GM06990 (cell line): ENCODE results near the gene DNAJC28.
"Not testable (repeated sequence)": the region's sequence is repeated elsewhere in the genome, so short reads cannot be mapped to it uniquely, and the experiment has no call there.

Experiments
- DNase-seq: peaks from one replicate; pipeline ENCODE4 v3.0.0-alpha.2; 2011; ENCODE audit not compliant: insufficient read length; ENCODE audit errors: extremely low read depth
- H3K27me3 ChIP-seq: replicated peaks from 2 replicates; pipeline ENCODE4 v1.6.0; 2011; ENCODE audit warnings: low read length; ENCODE audit not compliant: control insufficient read depth, insufficient read depth
- H3K36me3 ChIP-seq: 2 replicates; pipeline ENCODE4 v1.5.1; 2011; ENCODE audit warnings: low read length; ENCODE audit not compliant: control insufficient read depth, insufficient read depth
- H3K4me3 ChIP-seq: replicated peaks from 2 replicates; pipeline ENCODE4 v1.5.1; 2011; ENCODE audit warnings: low read depth, mild to moderate bottlenecking, control low read depth, low read length
- TF ChIP-seq, protein P1 (sequence below): IDR thresholded peaks from 2 replicates; pipeline ENCODE4 v1.5.1; 2011; ENCODE audit warnings: low read length, control low read depth, mild to moderate bottlenecking, inconsistent platforms; ENCODE audit not compliant: insufficient read depth, poor library complexity, severe bottlenecking

The DNAJC28 gene

DNA sequence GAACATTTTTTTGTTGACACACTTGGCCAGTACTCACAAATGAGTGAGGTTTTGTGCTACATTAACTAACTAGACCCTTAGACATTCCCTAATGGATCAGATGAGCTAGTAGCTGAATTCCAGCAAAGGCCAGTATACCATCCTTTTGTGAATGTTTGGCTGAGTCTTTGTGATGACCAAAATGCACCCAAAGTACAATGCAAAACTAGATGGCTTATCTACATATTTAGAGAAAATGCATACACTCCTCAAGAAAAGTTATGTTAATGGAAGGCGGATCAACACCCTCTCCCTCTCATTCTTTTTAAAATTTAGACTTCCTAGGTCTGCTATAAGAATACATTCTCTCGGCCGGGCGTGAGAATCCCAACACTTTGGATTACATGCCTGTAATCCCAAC is 20.1 kb upstream of the DNAJC28 start:
- Histone ChIP-seq H3K36me3 (peaks cover 11% of the 10 kb centered on the region), H3K27me3 (no peaks in the 10 kb centered on the region), H3K4me3 (no peak overlapping the region)
- DNase-seq = no peak
- TF ChIP-seq, protein P1, sequence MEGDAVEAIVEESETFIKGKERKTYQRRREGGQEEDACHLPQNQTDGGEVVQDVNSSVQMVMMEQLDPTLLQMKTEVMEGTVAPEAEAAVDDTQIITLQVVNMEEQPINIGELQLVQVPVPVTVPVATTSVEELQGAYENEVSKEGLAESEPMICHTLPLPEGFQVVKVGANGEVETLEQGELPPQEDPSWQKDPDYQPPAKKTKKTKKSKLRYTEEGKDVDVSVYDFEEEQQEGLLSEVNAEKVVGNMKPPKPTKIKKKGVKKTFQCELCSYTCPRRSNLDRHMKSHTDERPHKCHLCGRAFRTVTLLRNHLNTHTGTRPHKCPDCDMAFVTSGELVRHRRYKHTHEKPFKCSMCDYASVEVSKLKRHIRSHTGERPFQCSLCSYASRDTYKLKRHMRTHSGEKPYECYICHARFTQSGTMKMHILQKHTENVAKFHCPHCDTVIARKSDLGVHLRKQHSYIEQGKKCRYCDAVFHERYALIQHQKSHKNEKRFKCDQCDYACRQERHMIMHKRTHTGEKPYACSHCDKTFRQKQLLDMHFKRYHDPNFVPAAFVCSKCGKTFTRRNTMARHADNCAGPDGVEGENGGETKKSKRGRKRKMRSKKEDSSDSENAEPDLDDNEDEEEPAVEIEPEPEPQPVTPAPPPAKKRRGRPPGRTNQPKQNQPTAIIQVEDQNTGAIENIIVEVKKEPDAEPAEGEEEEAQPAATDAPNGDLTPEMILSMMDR = no peak

DNA sequence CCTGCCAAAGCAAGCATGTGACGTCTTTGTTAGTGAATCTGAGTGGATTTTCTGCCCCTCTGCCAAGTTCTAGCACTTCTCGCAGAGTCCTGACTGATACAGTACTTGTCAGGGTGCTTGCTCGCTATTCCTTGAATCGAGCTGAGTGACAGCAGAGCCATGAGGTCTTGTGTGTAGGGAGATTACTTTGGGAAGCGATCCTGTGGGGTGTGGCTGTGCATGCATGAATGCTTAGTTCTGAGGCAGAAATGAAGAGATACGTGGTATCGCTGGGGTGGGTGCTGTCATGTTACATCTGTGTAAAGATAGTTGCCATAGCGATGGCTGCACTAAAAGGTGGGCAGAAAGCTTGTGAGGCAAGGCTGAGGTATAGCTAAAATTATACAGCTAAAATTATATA is 19.3 kb upstream of the DNAJC28 start:
- DNase-seq = no peak
- TF ChIP-seq, protein P1 = no peak
- Histone ChIP-seq H3K27me3 (no peaks in the 10 kb centered on the region), H3K4me3 (no peak overlapping the region), H3K36me3 (peaks cover 13% of the 10 kb centered on the region)

DNA sequence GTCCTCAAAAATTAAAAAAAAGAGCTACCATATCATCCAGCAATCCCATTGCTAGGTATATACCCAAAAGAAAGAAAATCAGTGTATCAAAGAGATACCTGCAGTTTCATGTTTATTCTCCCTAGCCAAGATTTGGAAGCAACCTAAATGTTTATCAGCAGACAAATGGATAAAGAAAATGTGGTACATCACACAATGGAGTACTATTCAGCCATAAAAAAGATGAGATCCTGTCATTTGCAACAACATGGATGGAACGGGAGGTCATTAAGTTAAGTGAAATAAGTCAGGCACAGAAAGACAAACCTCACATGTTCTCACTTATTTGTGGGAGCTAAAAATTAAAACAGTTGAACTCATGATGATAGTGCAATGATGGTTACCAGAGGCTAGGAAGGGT is 15.5 kb upstream of the DNAJC28 start:
- H3K4me3 ChIP-seq, H3K27me3 ChIP-seq, DNase-seq: not testable (repeated sequence)
- H3K36me3 ChIP-seq = peaks cover 14% of the 10 kb centered on the region

GRCh38 chr21:33505833-33506232 is 14.3 kb upstream of the DNAJC28 start:
- Histone ChIP-seq H3K36me3 (peaks cover 11% of the 10 kb centered on the region), H3K27me3 (no peaks in the 10 kb centered on the region), H3K4me3 (no peak overlapping the region)
- DNase-seq = no peak
- TF ChIP-seq, protein P1 = no peak

GRCh38 chr21:33496345-33496744 is 4.8 kb upstream of the DNAJC28 start:
- Histone ChIP-seq H3K4me3 (no peak overlapping the region), H3K27me3 (no peaks in the 10 kb centered on the region), H3K36me3 (no peaks in the 10 kb centered on the region)
- no peak for DNase-seq
- TF ChIP-seq, protein P1 = no peak

DNA sequence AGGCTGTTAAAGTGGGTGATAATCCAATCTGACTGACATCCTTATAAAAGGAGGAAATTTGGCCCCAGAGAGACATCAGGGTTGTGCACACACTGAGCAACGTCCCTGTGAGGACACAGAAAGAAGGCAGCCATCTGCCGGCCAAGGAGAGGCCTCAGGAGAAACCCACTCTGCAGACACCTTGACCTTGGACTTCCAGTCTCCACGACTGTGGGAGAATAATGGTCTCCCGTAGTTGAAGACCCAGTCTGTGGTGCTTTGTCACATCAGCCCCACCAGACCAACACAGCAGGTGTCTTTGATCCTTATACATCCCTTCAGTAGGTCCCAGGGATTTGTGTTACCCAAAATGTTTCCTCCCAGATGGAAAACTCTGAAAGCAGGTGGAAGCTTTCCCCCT is 4.2 kb upstream of the DNAJC28 start:
- Histone ChIP-seq H3K27me3 (no peaks in the 10 kb centered on the region), H3K4me3 (no peak overlapping the region), H3K36me3 (no peaks in the 10 kb centered on the region)
- TF ChIP-seq, protein P1 = no peak
- no peak for DNase-seq
